Daoy (cell line): ENCODE results near the gene SLC25A38. TPM values are rescaled to one million over a fixed set of nuclear protein-coding genes. Genes with fewer than 3 reads are reported as not detected.

Experiments
- DNase-seq: peaks from one replicate; pipeline ENCODE4 v3.0.0-alpha.2; 2015; ENCODE audit warnings: low read depth
- total RNA-seq: library from RNA; depleted of rRNA; stranded (reverse); fragments of >200 nt; shearing (Covaris generic); gene quantifications from 2 replicates; pipeline ENCODE4 v1.2.3, GENCODE V29; 2014; rRNA removed

SLC25A38 gene
- total RNA-seq, 1 experiment from 2014 or later = 20.1 TPM

- peak; percentile 43 for DNase-seq
Measured at GRCh38 chr3:39433642-39434041, 50.5 kb downstream of the SLC25A38 start.

GRCh38 chr3:39434574-39434973, 51.4 kb downstream of the SLC25A38 start:
- DNase-seq = peak; percentile 54

- DNase-seq = no peak
Measured at GRCh38 chr3:39435006-39435748, 52.0 kb downstream of the SLC25A38 start.

GRCh38 chr3:39438880-39439279, 55.7 kb downstream of the SLC25A38 start:
- DNase-seq = no peak

- DNase-seq = no peak
Measured at GRCh38 chr3:39440316-39440715, 57.1 kb downstream of the SLC25A38 start.

GRCh38 chr3:39443530-39443929, 60.4 kb downstream of the SLC25A38 start:
- DNase-seq = no peak

- DNase-seq = no peak
Measured at GRCh38 chr3:39445927-39446326, 62.8 kb downstream of the SLC25A38 start.

- DNase-seq = no peak
Measured at GRCh38 chr3:39446444-39446843, 63.3 kb downstream of the SLC25A38 start.

Other genes with a start within 250 kb of the SLC25A38 start
- 11.4 and 12.2 TPM in 2 replicates for gene CSRNP1, start 229.8 kb upstream of the SLC25A38 start, total RNA-seq
- gene XIRP1, start 190.8 kb upstream of the SLC25A38 start, total RNA-seq = not detected in 2 replicates
- gene CX3CR1, start 103.3 kb upstream of the SLC25A38 start, total RNA-seq = not detected in 2 replicates
- gene CCR8, start 53.7 kb upstream of the SLC25A38 start, total RNA-seq = not detected in 2 replicates
- gene RPSA, start 23.4 kb downstream of the SLC25A38 start, total RNA-seq = 1,348 and 1,404 TPM in 2 replicates
- not detected in 2 replicates for gene MOBP, start 84.3 kb downstream of the SLC25A38 start, total RNA-seq